HCT116 (cell line): Measurements from ENCODE around the gene ABL2. TPM values are rescaled to one million over a fixed set of nuclear protein-coding genes. Genes with fewer than 3 reads are reported as not detected.

ENCODE experiments used
- ATAC-seq: fragments of 200-7000 bp; cut with Tn5 transposase; 2 replicates; pipeline ENCODE4 v1.9.1; 2020; ENCODE audit warnings: mild to moderate bottlenecking, moderate library complexity
- BruUV-seq: library from RNA; stranded (reverse); fragments of 400-500 nt; replicated peaks from 2 replicates; lab custom pipeline; 2021; lab: Mats Ljungman, UMichigan
- CTCF ChIA-PET: fragments of 300-600 bp; sonication (Branson Sonifier 250); formaldehyde crosslinking; loops from one replicate; lab custom pipeline; 2021; ENCODE audit warnings: antibody characterized with exemption; lab: Charles Lee
- POLR2A ChIA-PET: fragments of 300-600, 350-600 bp; sonication (Branson Sonifier 250); formaldehyde crosslinking; loops from one replicate; lab custom pipeline; 2021; ENCODE audit warnings: antibody characterized with exemption; lab: Charles Lee
- RAD21 ChIA-PET, 2 experiments: fragments of 300-600 bp; sonication (Branson Sonifier 250); formaldehyde crosslinking; loops; one replicate each; lab custom pipeline; 2023; ENCODE audit warnings: low total read pairs in 2 of 2; ENCODE audit not compliant: uncharacterized antibody in 2 of 2, unreplicated experiment in 2 of 2, low non-redundant PET in 1 of 2; lab: Charles Lee
- DNase-seq: peaks from one replicate; pipeline ENCODE4 v3.0.0-alpha.2; 2010; ENCODE audit warnings: low read depth, low spot score
- H2AFZ ChIP-seq: fragments of 200-600 bp; shearing (Covaris generic), sonication (generic); 2 replicates; pipeline ENCODE4 v1.6.1; 2017; ENCODE audit warnings: low read depth, mixed run types, mixed read lengths, antibody characterized with exemption, low read length; ENCODE audit not compliant: poor library complexity, severe bottlenecking
- H3K27ac ChIP-seq: 2 replicates; pipeline ENCODE4 v1.5.1; 2012; ENCODE audit warnings: low read depth, low read length
- H3K27me3 ChIP-seq: fragments of 200-600 bp; sonication (generic); 2 replicates; pipeline ENCODE4 v1.6.1; 2016; ENCODE audit warnings: mixed run types, low read length, mixed read lengths; ENCODE audit not compliant: insufficient read depth
- H3K36me3 ChIP-seq, 2 experiments: fragments of 200-500 bp in 1 of 2; fragments of 200-600 bp in 1 of 2; sonication (Bioruptor generic) in 1 of 2; sonication (generic) in 1 of 2; 2 replicates each; pipeline versions ENCODE4 v1.5.1 to v1.6.1; 2014 to 2016; ENCODE audit warnings: low read length in 2 of 2, inconsistent platforms in 1 of 2, mixed read lengths in 1 of 2, mixed run types in 1 of 2; ENCODE audit not compliant: insufficient read depth in 2 of 2, control insufficient read depth in 1 of 2
- H3K4me1 ChIP-seq, 2 experiments: fragments of 200-600 bp in 1 of 2; sonication (generic) in 1 of 2; 2 replicates each; pipeline versions ENCODE4 v1.5.1 to v1.6.1; 2012 to 2017; ENCODE audit warnings: low read length in 2 of 2, inconsistent platforms in 1 of 2, mild to moderate bottlenecking in 1 of 2, mixed read lengths in 1 of 2, mixed run types in 1 of 2, moderate library complexity in 1 of 2; ENCODE audit not compliant: insufficient read depth in 2 of 2, control insufficient read depth in 1 of 2
- H3K4me2 ChIP-seq: fragments of 200-600 bp; sonication (generic); 2 replicates; pipeline ENCODE4 v1.6.1; 2017; ENCODE audit warnings: mixed run types, low read length, mixed read lengths
- H3K4me3 ChIP-seq, 2 experiments: fragments of 200-600 bp in 1 of 2; sonication (generic) in 1 of 2; replicated peaks in 1 of 2; 2 replicates each; pipeline ENCODE4 v1.5.1; 2011 to 2016; ENCODE audit warnings: low read length in 2 of 2, control low read depth in 1 of 2, low read depth in 1 of 2, mild to moderate bottlenecking in 1 of 2, mixed read lengths in 1 of 2, mixed run types in 1 of 2
- H3K79me2 ChIP-seq: fragments of 200-600 bp; sonication (generic); 2 replicates; pipeline ENCODE4 v1.6.1; 2017; ENCODE audit warnings: mild to moderate bottlenecking, mixed run types, low read length, moderate library complexity, mixed read lengths; ENCODE audit not compliant: insufficient read depth
- H3K9ac ChIP-seq: fragments of 200-600 bp; sonication (generic); 2 replicates; pipeline ENCODE4 v1.6.1; 2016; ENCODE audit warnings: low read length, mixed read lengths
- H3K9me2 ChIP-seq: fragments of 200-600 bp; sonication (generic), shearing (Covaris generic); 2 replicates; pipeline ENCODE4 v1.6.1; 2017; ENCODE audit warnings: mixed run types, mild to moderate bottlenecking, moderate library complexity; ENCODE audit not compliant: insufficient read depth
- H3K9me3 ChIP-seq, 2 experiments: fragments of 200-500 bp in 1 of 2; fragments of 200-600 bp in 1 of 2; sonication (Bioruptor generic) in 1 of 2; sonication (generic) in 1 of 2; 2 replicates each; pipeline ENCODE4 v1.6.1; 2014 to 2017; ENCODE audit warnings: low read length in 2 of 2, mixed read lengths in 2 of 2, inconsistent platforms in 1 of 2, low read depth in 1 of 2, mild to moderate bottlenecking in 1 of 2, mixed run types in 1 of 2, moderate library complexity in 1 of 2; ENCODE audit not compliant: control insufficient read depth in 1 of 2, insufficient read depth in 1 of 2
- H4K20me1 ChIP-seq: fragments of 200-600 bp; sonication (generic), shearing (Covaris generic); 2 replicates; pipeline ENCODE4 v1.6.1; 2017; ENCODE audit warnings: mixed run types, mild to moderate bottlenecking, moderate library complexity; ENCODE audit not compliant: insufficient read depth
- CBX3 ChIP-seq: IDR thresholded peaks from 2 replicates; pipeline ENCODE4 v1.6.1; 2012; ENCODE audit warnings: low read depth
- EGR1 ChIP-seq: IDR thresholded peaks from 2 replicates; pipeline ENCODE4 v1.6.1; 2012; ENCODE audit warnings: low read depth
- EZH2 ChIP-seq: fragments of 200-600 bp; sonication (generic); IDR thresholded peaks from 2 replicates; pipeline ENCODE4 v1.6.1; 2017; ENCODE audit warnings: antibody characterized with exemption, mixed run types
- EZH2phosphoT487 ChIP-seq: fragments of 200-600 bp; IDR thresholded peaks from 2 replicates; pipeline ENCODE4 v1.6.1; 2018; ENCODE audit warnings: antibody characterized with exemption, borderline replicate concordance
- FOSL1 ChIP-seq: IDR thresholded peaks from 2 replicates; pipeline ENCODE4 v1.6.1; 2012; ENCODE audit warnings: low read depth
- JUND ChIP-seq: IDR thresholded peaks from 2 replicates; pipeline ENCODE4 v1.6.1; 2012
- POLR2A ChIP-seq: IDR thresholded peaks from 2 replicates; pipeline ENCODE4 v1.7.0; 2011; ENCODE audit warnings: borderline replicate concordance; ENCODE audit not compliant: insufficient read depth, insufficient read length; ENCODE audit errors: extremely low read depth
- SRF ChIP-seq: IDR thresholded peaks from 2 replicates; pipeline ENCODE4 v1.6.1; 2012; ENCODE audit warnings: low read depth
- TCF7L2 ChIP-seq: IDR thresholded peaks from 2 replicates; pipeline ENCODE4 v1.7.0; 2011; ENCODE audit warnings: borderline replicate concordance, inconsistent platforms; ENCODE audit not compliant: insufficient read depth, insufficient read length; ENCODE audit errors: extremely low read depth
- ZNF274 ChIP-seq: fragments of 200-500 bp; sonication (Bioruptor generic); IDR thresholded peaks from 2 replicates; pipeline ENCODE4 v1.6.1; 2014; ENCODE audit warnings: mild to moderate bottlenecking, low read depth, low read length, inconsistent platforms
- intact Hi-C: fragments of 100-400 bp; cut with micrococcal nuclease; formaldehyde crosslinking; loops from 2 replicates; pipeline ENCODE4 v1.10.0; 2022
- total RNA-seq: library from RNA; stranded (reverse); gene quantifications from one replicate; pipeline ENCODE4 v1.2.1, GENCODE V29; 2021; ENCODE audit not compliant: unreplicated experiment
- TF ChIP-seq, protein P1 (sequence below): IDR thresholded peaks from 2 replicates; pipeline ENCODE4 v1.6.1; 2012; ENCODE audit warnings: low read depth
- TF ChIP-seq, protein P2 (sequence below): IDR thresholded peaks from 2 replicates; pipeline ENCODE4 v1.6.1; 2012
- TF ChIP-seq, protein P3 (sequence below): IDR thresholded peaks from 2 replicates; pipeline ENCODE4 v1.6.1; 2011; ENCODE audit warnings: mild to moderate bottlenecking, low read length, moderate library complexity; ENCODE audit not compliant: insufficient replicate concordance; ENCODE audit errors: extremely low read depth
- TF ChIP-seq, protein P4 (sequence below): IDR thresholded peaks from 2 replicates; pipeline ENCODE4 v1.6.1; 2012

The ABL2 gene
- total RNA-seq, 1 experiment from 2014 or later = 22.9 TPM

DNA sequence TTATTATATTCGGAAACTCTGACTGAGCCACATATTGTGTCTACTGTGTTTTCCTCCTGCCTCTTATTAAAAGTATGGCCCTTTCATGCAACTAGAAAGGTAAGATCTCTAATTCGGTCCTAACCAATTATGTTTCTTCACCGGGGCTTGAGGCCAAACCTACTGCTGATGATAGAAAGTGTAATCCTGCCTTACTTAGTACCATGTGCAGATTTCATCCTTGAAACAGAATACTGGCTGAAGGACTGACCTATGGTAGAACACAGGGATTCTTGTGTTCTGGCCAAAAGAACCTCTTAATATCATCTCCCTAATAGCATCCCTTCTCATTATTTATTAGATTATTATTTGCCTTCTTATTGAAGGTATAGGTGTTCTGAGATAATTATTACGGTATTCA is 75.0 kb downstream of the ABL2 start:
- no peak overlapping the region for H3K4me2 ChIP-seq
- H3K79me2 ChIP-seq = peaks cover 61% of the 10 kb centered on the region
- no peak for TF ChIP-seq JUND
- TF ChIP-seq, protein P1, sequence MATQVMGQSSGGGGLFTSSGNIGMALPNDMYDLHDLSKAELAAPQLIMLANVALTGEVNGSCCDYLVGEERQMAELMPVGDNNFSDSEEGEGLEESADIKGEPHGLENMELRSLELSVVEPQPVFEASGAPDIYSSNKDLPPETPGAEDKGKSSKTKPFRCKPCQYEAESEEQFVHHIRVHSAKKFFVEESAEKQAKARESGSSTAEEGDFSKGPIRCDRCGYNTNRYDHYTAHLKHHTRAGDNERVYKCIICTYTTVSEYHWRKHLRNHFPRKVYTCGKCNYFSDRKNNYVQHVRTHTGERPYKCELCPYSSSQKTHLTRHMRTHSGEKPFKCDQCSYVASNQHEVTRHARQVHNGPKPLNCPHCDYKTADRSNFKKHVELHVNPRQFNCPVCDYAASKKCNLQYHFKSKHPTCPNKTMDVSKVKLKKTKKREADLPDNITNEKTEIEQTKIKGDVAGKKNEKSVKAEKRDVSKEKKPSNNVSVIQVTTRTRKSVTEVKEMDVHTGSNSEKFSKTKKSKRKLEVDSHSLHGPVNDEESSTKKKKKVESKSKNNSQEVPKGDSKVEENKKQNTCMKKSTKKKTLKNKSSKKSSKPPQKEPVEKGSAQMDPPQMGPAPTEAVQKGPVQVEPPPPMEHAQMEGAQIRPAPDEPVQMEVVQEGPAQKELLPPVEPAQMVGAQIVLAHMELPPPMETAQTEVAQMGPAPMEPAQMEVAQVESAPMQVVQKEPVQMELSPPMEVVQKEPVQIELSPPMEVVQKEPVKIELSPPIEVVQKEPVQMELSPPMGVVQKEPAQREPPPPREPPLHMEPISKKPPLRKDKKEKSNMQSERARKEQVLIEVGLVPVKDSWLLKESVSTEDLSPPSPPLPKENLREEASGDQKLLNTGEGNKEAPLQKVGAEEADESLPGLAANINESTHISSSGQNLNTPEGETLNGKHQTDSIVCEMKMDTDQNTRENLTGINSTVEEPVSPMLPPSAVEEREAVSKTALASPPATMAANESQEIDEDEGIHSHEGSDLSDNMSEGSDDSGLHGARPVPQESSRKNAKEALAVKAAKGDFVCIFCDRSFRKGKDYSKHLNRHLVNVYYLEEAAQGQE = no peak
- no peak for TF ChIP-seq EZH2phosphoT487
- TF ChIP-seq, protein P2, sequence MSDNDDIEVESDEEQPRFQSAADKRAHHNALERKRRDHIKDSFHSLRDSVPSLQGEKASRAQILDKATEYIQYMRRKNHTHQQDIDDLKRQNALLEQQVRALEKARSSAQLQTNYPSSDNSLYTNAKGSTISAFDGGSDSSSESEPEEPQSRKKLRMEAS = no peak
- TF ChIP-seq EZH2 = no peak
- TF ChIP-seq POLR2A = no peak
- TF ChIP-seq, protein P3, sequence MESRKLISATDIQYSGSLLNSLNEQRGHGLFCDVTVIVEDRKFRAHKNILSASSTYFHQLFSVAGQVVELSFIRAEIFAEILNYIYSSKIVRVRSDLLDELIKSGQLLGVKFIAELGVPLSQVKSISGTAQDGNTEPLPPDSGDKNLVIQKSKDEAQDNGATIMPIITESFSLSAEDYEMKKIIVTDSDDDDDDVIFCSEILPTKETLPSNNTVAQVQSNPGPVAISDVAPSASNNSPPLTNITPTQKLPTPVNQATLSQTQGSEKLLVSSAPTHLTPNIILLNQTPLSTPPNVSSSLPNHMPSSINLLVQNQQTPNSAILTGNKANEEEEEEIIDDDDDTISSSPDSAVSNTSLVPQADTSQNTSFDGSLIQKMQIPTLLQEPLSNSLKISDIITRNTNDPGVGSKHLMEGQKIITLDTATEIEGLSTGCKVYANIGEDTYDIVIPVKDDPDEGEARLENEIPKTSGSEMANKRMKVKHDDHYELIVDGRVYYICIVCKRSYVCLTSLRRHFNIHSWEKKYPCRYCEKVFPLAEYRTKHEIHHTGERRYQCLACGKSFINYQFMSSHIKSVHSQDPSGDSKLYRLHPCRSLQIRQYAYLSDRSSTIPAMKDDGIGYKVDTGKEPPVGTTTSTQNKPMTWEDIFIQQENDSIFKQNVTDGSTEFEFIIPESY = no peak
- TF ChIP-seq SRF = no peak
- TF ChIP-seq CBX3 = no peak
- TF ChIP-seq TCF7L2 = no peak
- TF ChIP-seq, protein P4, sequence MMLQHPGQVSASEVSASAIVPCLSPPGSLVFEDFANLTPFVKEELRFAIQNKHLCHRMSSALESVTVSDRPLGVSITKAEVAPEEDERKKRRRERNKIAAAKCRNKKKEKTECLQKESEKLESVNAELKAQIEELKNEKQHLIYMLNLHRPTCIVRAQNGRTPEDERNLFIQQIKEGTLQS = no peak
- no peak for TF ChIP-seq EGR1
- no peak for TF ChIP-seq ZNF274
- TF ChIP-seq FOSL1 = no peak

More for the DNA sequence above, 75.0 kb downstream of the ABL2 start:
- Histone ChIP-seq H3K27ac (no peak overlapping the region), H3K9me2 (no peaks in the 10 kb centered on the region), H3K27me3 (no peaks in the 10 kb centered on the region), H3K4me3 (no peak overlapping the region), H4K20me1 (no peaks in the 10 kb centered on the region), H3K4me1 (no peaks in the 10 kb centered on the region; a peak in 1 of 4 replicates), H3K9ac (no peak overlapping the region), H2AFZ (no peak overlapping the region), H3K9me3 (no peaks in the 10 kb centered on the region; a peak in 1 of 4 replicates), H3K36me3 (no peaks in the 10 kb centered on the region)
- RAD21 ChIA-PET = no interaction called here
- DNase-seq = no peak
- no peak for ATAC-seq
- intact Hi-C loops = no loop called here
- no TSS peak for BruUV-seq
- CTCF ChIA-PET = no interaction called here
- POLR2A ChIA-PET = no interaction called here
